Caco-2 (cell line): ENCODE data around the gene KIAA1755. TPM values are rescaled to one million over a fixed set of nuclear protein-coding genes. Genes with fewer than 3 reads are reported as not detected.

Experiments
- BruUV-seq: library from RNA; stranded (reverse); fragments of 400-500 nt; replicated peaks from 2 replicates; lab custom pipeline; 2021; lab: Mats Ljungman, UMichigan
- CTCF ChIA-PET: fragments of 300-600 bp; sonication (Branson Sonifier 250); formaldehyde crosslinking; loops from one replicate; lab custom pipeline; 2022; ENCODE audit warnings: antibody characterized with exemption; lab: Charles Lee
- POLR2A ChIA-PET: fragments of 300-600 bp; sonication (Branson Sonifier 250); formaldehyde crosslinking; loops from one replicate; lab custom pipeline; 2022; ENCODE audit warnings: antibody characterized with exemption; lab: Charles Lee
- DNase-seq, 2 experiments: peaks; one replicate each; pipeline versions ENCODE4 v3.0.0 to v3.0.0-alpha.2; 2020 to 2022
- H3K27me3 ChIP-seq: replicated peaks from 2 replicates; pipeline ENCODE4 v1.6.0; 2011; ENCODE audit warnings: low read length; ENCODE audit not compliant: control insufficient read depth, insufficient read depth
- H3K36me3 ChIP-seq: 2 replicates; pipeline ENCODE4 v1.5.1; 2011; ENCODE audit warnings: low read length; ENCODE audit not compliant: control insufficient read depth, insufficient read depth
- H3K4me1 ChIP-seq: fragments of 250-450 bp; sonication (Bioruptor Pico); 2 replicates; pipeline ENCODE4 v1.5.1; 2020; ENCODE audit warnings: mild to moderate bottlenecking
- H3K4me3 ChIP-seq: 2 replicates; pipeline ENCODE4 v1.5.1; 2011; ENCODE audit warnings: low read depth, mild to moderate bottlenecking, control low read depth, low read length
- H3K9me3 ChIP-seq: fragments of 250-450 bp; sonication (Bioruptor Pico); 2 replicates; pipeline ENCODE4 v1.5.1; 2020; ENCODE audit warnings: mild to moderate bottlenecking, moderate library complexity
- H3K27ac Mint-ChIP-seq: one replicate; pipeline ENCODE4 v1.8.0; 2022; ENCODE audit warnings: mixed read lengths; ENCODE audit not compliant: unreplicated experiment
- H3K27me3 Mint-ChIP-seq: one replicate; pipeline ENCODE4 v1.8.0; 2022; ENCODE audit warnings: mixed read lengths; ENCODE audit not compliant: insufficient read depth, unreplicated experiment
- H3K36me3 Mint-ChIP-seq: one replicate; pipeline ENCODE4 v1.8.0; 2022; ENCODE audit warnings: mild to moderate bottlenecking, mixed read lengths; ENCODE audit not compliant: insufficient read depth, unreplicated experiment
- H3K4me1 Mint-ChIP-seq: one replicate; pipeline ENCODE4 v1.8.0; 2022; ENCODE audit warnings: low read depth, mixed read lengths; ENCODE audit not compliant: unreplicated experiment
- H3K4me3 Mint-ChIP-seq: one replicate; pipeline ENCODE4 v1.8.0; 2022; ENCODE audit warnings: mild to moderate bottlenecking, moderate library complexity, mixed read lengths; ENCODE audit not compliant: unreplicated experiment
- H3K9me3 Mint-ChIP-seq: one replicate; pipeline ENCODE4 v1.8.0; 2022; ENCODE audit warnings: mixed read lengths; ENCODE audit not compliant: unreplicated experiment
- CTCF ChIP-seq, 2 experiments: fragments of 200-600 bp in 1 of 2; IDR thresholded peaks; 1 replicate in 1 of 2; 2 replicates in 1 of 2; pipeline versions ENCODE4 v1.5.1 to v1.8.0; 2011 to 2022; ENCODE audit warnings: antibody characterized with exemption in 1 of 2, control low read depth in 1 of 2, inconsistent platforms in 1 of 2, low read depth in 1 of 2, low read length in 1 of 2, mild to moderate bottlenecking in 1 of 2, moderate library complexity in 1 of 2; ENCODE audit not compliant: insufficient read depth in 1 of 2, severe bottlenecking in 1 of 2, unreplicated experiment in 1 of 2
- intact Hi-C: fragments of 100-400 bp; cut with micrococcal nuclease; formaldehyde crosslinking; loops from one replicate; pipeline ENCODE4 v1.10.0; 2022; ENCODE audit not compliant: unreplicated experiment
- total RNA-seq: library from RNA; stranded (reverse); gene quantifications from 2 replicates; pipeline ENCODE4 v1.2.3, GENCODE V29; 2022

KIAA1755 gene
- total RNA-seq, 1 experiment from 2014 or later = 0.20 TPM

- intact Hi-C loops = loop anchor here (1.0 to 10.0 kb wide), 9 partner anchors 34 to 654 kb away; partner anchors contain the start of gene TGM2
- no peaks in the 10 kb centered on the region for H3K4me1 Mint-ChIP-seq
- TF ChIP-seq CTCF (IDR thresholded peaks at IDR 0.05; ENCODE audit: insufficient read depth in 1 of 2, low read depth in 1 of 2, low read length in 1 of 2, severe bottlenecking in 1 of 2, unreplicated experiment in 1 of 2) = peak; percentile 100
Measured at GRCh38 chr20:38221119-38221589, 39.4 kb downstream of the KIAA1755 start.

GRCh38 chr20:38220587-38221118 lies 39.9 kb downstream of the KIAA1755 start:
- intact Hi-C loops = loop anchor here (1.0 to 10.0 kb wide), 9 partner anchors 34 to 653 kb away; partner anchors contain the start of gene TGM2

More at GRCh38 chr20:38221119-38221589, 39.4 kb downstream of the KIAA1755 start:
- ChIA-PET POLR2A (interaction anchor here (0.5 kb wide), 1 partner anchor 225 kb away, joined by 3 read pairs; no protein-coding TSS in a partner anchor), CTCF (interaction anchor here (0.5 to 5.7 kb wide), 54 partner anchors 8 to 1750 kb away, joined by 3 to 147 read pairs (median 4); partner anchors contain the start of genes RALGAPB, RPRD1B and TTI1)
- no TSS peak for BruUV-seq
- Histone ChIP-seq H3K27me3 (no peaks in the 10 kb centered on the region), H3K4me1 (peaks cover 13% of the 10 kb centered on the region), H3K9me3 (no peaks in the 10 kb centered on the region), H3K36me3 (no peaks in the 10 kb centered on the region), H3K4me3 (no peak overlapping the region)
- H3K4me3 Mint-ChIP-seq = no peak overlapping the region
- peak; percentile 92 to 98 for DNase-seq
- H3K9me3 Mint-ChIP-seq = no peaks in the 10 kb centered on the region
- no peak overlapping the region for H3K27ac Mint-ChIP-seq
- no peaks in the 10 kb centered on the region for H3K36me3 Mint-ChIP-seq
- peaks cover 2% of the 10 kb centered on the region for H3K27me3 Mint-ChIP-seq

More at GRCh38 chr20:38220587-38221118, 39.9 kb downstream of the KIAA1755 start:
- Histone ChIP-seq H3K27me3 (no peaks in the 10 kb centered on the region), H3K9me3 (no peaks in the 10 kb centered on the region), H3K4me3 (no peak overlapping the region), H3K4me1 (peaks cover 13% of the 10 kb centered on the region), H3K36me3 (no peaks in the 10 kb centered on the region)
- CTCF ChIA-PET = interaction anchor here (0.6 to 5.7 kb wide), 47 partner anchors 7 to 252 kb away, joined by 3 to 147 read pairs (median 5); partner anchors contain the start of genes RALGAPB, RPRD1B and TTI1
- no peaks in the 10 kb centered on the region for H3K9me3 Mint-ChIP-seq
- POLR2A ChIA-PET = interaction anchor here (0.5 kb wide), 1 partner anchor 226 kb away, joined by 3 read pairs; no protein-coding TSS in a partner anchor
- DNase-seq = no peak
- BruUV-seq = no TSS peak
- H3K27me3 Mint-ChIP-seq = peaks cover 2% of the 10 kb centered on the region
- no peak for TF ChIP-seq CTCF (IDR thresholded peaks at IDR 0.05; ENCODE audit: insufficient read depth in 1 of 2, low read depth in 1 of 2, low read length in 1 of 2, severe bottlenecking in 1 of 2, unreplicated experiment in 1 of 2)
- no peaks in the 10 kb centered on the region for H3K4me1 Mint-ChIP-seq
- H3K4me3 Mint-ChIP-seq = no peak overlapping the region
- no peaks in the 10 kb centered on the region for H3K36me3 Mint-ChIP-seq
- no peak overlapping the region for H3K27ac Mint-ChIP-seq
